Mesodermal cell (in vitro differentiated cells): ENCODE results near the gene TNFRSF9.
"Not testable (repeated sequence)": the region's sequence is repeated elsewhere in the genome, so short reads cannot be mapped to it uniquely, and the experiment has no call there.

Experiments used
- H3K27ac ChIP-seq: 2 replicates; pipeline ENCODE4 v1.7.0; 2013; ENCODE audit warnings: mild to moderate bottlenecking, low read depth, low read length, moderate library complexity; ENCODE audit not compliant: severe bottlenecking
- H3K36me3 ChIP-seq: 2 replicates; pipeline ENCODE4 v1.7.1; 2013; ENCODE audit warnings: mild to moderate bottlenecking, low read length, moderate library complexity; ENCODE audit not compliant: control insufficient read depth, insufficient read depth
- H3K4me1 ChIP-seq: one replicate; pipeline ENCODE4 v1.7.1; 2013; ENCODE audit warnings: mild to moderate bottlenecking, low read length; ENCODE audit not compliant: insufficient read depth, control insufficient read depth, poor library complexity, severe bottlenecking
- H3K4me3 ChIP-seq: 2 replicates; pipeline ENCODE4 v1.7.0; 2013; ENCODE audit warnings: low read length, control low read depth, mild to moderate bottlenecking; ENCODE audit not compliant: insufficient read depth, poor library complexity, severe bottlenecking; ENCODE audit errors: extremely low read depth
- H3K9me3 ChIP-seq: 2 replicates; pipeline ENCODE4 v1.7.1; 2013; ENCODE audit warnings: mild to moderate bottlenecking, low read length, moderate library complexity; ENCODE audit not compliant: control insufficient read depth
- WGBS, 2 experiments: methylation state at CpG; one replicate each; pipeline ENCODE4 v1.1.5; 2013; ENCODE audit warnings: missing lambda C conversion rate in 2 of 2; ENCODE audit not compliant: insufficient coverage in 2 of 2; 5-methylcytosine and 5-hydroxymethylcytosine counted together

Gene TNFRSF9

DNA sequence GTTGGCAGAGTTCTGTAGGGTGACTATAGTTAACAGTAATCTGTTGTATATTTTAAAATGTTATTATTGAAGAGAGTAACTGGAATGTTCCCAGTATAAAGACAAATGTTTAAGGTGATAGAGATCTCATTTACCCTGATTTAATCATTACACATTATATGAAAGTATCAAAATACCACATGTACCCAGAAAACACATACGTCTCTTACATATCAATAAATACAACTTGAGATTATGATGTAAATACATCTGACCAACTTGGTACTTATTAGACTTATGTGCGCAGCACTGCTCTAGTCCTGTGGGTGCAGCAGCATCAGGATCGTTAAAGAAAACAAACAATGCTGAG is 20.2 kb upstream of the TNFRSF9 start:
- peak overlapping the region; percentile 88 for H3K27ac ChIP-seq
- H3K36me3 ChIP-seq: peaks cover 32% of the 10 kb centered on the region
- 0% methylated on average over 2 of the region's 3 CpGs; no CpG with 5 or more reads in 1 of the 2 experiments for WGBS, 2 experiments
- H3K4me3 ChIP-seq: peak overlapping the region; percentile 86
- peaks cover 11% of the 10 kb centered on the region for H3K4me1 ChIP-seq
- H3K9me3 ChIP-seq: no peaks in the 10 kb centered on the region

DNA sequence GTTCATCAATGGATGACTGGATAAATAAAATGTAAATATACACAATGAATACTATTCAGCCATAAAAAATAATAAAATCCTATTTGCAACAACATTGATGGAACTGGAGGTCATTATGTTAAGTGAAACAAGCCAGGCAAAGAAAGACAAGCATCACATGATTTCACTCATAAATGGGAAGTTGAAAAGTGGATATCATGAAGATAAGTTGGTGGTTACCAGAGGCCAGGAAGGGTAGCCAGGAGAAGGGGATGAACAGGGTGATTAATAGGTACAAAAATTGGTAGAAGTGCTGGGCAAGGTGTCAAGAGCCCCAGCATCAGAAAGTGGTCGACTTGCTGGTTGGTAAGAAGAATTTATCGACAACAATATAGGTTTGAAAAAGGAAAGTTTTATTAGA is 19.5 kb upstream of the TNFRSF9 start:
- Histone ChIP-seq H3K4me3 (no peak overlapping the region), H3K27ac (no peak overlapping the region), H3K9me3 (no peaks in the 10 kb centered on the region), H3K36me3 (peaks cover 25% of the 10 kb centered on the region), H3K4me1 (peaks cover 11% of the 10 kb centered on the region)
- WGBS, 2 experiments: 94 to 100% methylated on average over 1 to 2 of the region's 2 CpGs

DNA sequence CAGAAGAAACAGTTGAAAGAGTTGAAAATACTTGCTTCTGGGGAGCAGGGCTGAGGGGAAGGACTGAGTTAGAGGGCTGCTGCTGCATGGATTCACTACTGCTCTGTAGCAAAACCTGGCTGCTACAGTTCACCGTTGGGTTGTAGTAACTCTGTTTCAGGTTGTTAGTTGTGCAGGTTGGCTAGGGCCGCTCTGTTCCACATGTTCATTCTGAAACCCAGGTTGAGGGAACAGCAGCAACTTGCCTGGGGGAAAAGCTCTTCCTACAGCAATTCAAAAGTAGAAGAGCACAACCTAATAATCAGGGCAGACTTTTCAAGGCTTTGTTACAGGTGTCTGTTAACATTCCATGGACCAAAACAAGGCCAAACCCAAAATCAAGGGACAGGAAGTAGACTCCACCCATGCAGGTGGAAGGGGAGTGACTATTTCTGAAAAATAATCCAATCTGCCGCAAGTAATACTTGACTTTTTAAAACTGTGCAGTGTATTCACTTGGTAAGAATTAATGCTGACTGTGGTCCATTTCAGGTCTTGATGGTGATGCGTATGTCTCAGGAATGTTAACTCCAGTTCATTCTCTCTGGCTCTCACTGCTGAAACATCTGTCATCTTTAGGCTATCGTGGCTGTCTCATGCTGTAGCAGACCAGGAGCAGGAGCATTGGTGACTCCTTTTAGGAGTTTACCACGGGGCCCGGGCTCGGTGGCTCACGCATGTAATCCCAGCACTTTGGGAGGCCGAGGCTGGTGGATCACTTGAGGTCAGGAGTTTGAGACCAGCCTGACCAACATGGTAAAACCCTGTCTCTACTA is 15.8 kb upstream of the TNFRSF9 start:
- Histone ChIP-seq H3K9me3 (no peaks in the 10 kb centered on the region), H3K4me1 (peaks cover 8% of the 10 kb centered on the region), H3K4me3 (no peak overlapping the region), H3K36me3 (no peaks in the 10 kb centered on the region), H3K27ac (no peak overlapping the region)
- WGBS, 2 experiments: 91 to 94% methylated on average over 10 of the region's 10 CpGs

DNA sequence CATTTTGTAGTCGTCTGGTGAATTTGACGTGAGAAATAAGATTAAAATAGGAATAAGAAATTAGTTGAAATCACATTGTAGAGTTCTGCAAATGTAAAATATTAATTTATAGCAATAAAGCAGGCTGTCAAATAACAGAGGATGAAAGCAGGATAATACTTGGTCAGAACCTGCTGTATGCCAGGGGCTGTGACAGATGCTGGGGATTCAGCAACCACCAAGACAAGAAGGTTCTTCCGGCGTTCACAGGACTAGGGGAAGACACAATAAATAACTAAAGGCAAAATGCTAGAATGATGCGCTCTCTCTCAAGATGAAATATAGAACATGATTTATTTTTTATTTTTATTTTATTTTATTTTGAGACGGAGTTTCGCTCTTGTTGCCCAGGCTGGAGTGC is 14.0 kb upstream of the TNFRSF9 start:
- no peaks in the 10 kb centered on the region for H3K36me3 ChIP-seq
- no peaks in the 10 kb centered on the region for H3K9me3 ChIP-seq
- H3K4me1 ChIP-seq: peaks cover 8% of the 10 kb centered on the region
- no peak overlapping the region for H3K4me3 ChIP-seq
- WGBS, 2 experiments: 87 to 100% methylated on average over 2 to 3 of the region's 7 CpGs
- H3K27ac ChIP-seq: no peak overlapping the region

DNA sequence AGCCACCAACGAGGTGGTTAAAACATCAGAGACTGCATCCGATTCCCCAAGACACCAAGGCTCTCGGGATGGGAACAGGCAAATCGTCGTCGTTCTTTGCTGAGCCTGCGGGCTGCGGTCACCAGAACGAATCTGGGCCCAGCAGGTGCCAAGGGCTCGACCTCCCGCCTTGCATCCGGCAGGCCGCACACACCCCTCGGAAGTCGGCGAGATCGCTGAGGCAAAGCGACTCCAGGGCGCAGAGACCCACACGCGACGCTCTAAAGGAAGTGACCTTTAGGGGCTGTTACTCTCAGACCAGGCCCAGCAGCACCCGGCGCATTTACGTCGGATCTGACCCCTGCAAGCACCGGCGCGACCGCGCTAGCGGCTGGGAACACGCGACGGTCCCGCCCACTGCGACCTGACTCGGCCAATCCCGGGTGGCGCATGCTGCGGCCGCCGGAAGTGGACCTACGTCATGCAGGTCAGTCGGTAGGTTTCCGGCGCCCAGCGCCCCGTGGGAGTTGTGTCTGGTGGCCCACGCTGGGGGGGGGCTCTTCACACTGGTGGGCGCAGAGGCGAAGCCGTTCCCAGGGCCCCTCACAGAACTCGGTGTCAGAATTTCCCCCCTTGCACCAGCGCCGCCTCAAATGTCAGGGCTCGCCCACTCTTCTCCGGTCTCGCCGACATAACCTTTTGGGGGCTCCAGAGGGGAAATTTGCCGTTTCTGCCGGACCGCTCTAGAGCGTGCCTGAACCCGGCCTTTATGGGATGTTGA is 13.4 kb upstream of the TNFRSF9 start:
- Histone ChIP-seq H3K27ac (no peak overlapping the region), H3K9me3 (no peaks in the 10 kb centered on the region), H3K4me1 (peaks cover 11% of the 10 kb centered on the region), H3K4me3 (peak overlapping the region; percentile 5), H3K36me3 (no peaks in the 10 kb centered on the region)
- WGBS, 2 experiments: 86 to 92% methylated on average over 61 to 65 of the region's 65 CpGs

DNA sequence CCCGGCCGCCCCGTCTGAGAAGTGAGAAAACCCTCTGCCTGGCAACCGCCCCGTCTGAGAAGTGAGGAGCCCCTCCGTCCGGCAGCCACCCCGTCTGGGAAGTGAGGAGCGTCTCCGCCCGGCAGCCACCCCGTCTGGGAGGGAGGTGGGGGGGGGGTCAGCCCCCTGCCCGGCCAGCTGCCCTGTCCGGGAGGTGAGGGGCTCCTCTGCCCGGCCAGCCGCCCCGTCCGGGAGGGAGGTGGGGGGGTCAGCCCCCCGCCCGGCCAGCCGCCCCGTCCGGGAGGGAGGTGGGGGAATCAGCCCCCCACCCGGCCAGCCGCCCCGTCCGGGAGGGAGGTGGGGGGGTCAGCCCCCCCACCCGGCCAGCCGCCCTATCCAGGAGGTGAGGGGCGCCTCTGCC is 12.2 kb upstream of the TNFRSF9 start:
- not testable (repeated sequence) for H3K27ac ChIP-seq, H3K9me3 ChIP-seq, H3K4me3 ChIP-seq, H3K36me3 ChIP-seq
- H3K4me1 ChIP-seq: peaks cover 13% of the 10 kb centered on the region
- 100% methylated on average over 2 of the region's 30 CpGs; no CpG with 5 or more reads in 1 of the 2 experiments for WGBS, 2 experiments

DNA sequence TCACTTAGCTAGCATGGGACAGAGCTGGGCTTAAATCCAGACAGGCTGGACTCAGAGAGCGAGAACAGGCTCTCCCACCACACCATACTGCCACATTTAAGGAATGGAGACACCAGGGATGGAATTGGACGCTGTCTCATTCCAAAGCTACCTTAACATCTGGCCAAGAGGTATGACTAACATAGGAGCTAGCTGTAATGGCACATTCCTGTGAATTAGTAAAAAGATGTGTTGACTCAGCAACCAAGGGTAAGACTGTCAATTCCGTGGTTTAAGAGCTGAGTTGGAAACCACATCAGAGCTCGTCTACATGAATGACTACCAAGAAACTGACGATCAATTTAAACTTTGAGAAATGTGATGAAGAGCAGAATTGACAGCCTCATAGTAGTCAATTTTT is 8.3 kb upstream of the TNFRSF9 start:
- no peak overlapping the region for H3K4me3 ChIP-seq
- H3K36me3 ChIP-seq: no peaks in the 10 kb centered on the region
- no peak overlapping the region for H3K27ac ChIP-seq
- peaks cover 5% of the 10 kb centered on the region for H3K4me1 ChIP-seq
- H3K9me3 ChIP-seq: no peaks in the 10 kb centered on the region
- WGBS, 2 experiments: 82 to 84% methylated on average over 4 to 5 of the region's 5 CpGs

DNA sequence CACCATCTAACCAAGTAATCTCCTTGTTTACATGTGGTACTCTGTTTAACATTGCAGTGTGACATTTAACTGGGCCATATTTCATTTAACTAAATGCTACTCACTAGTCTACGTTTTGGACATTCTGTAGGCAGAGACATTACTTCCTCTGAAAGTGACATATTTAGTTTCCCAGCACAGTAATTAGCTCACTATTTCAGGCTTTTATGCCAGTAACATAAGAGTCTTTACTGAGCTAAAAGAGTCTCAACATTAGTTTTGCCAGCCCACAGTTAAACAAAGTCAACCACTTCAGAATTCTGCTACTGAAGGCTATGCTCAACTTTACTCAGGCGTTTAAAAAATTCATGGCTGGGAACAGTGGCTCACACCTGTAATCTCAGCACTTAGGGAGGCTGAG is 2.6 kb upstream of the TNFRSF9 start:
- Histone ChIP-seq H3K27ac (no peak overlapping the region), H3K36me3 (no peaks in the 10 kb centered on the region), H3K4me3 (no peak overlapping the region), H3K4me1 (peaks cover 12% of the 10 kb centered on the region), H3K9me3 (no peaks in the 10 kb centered on the region)
- WGBS, 2 experiments: 83 to 85% methylated on average over 1 of the region's 2 CpGs

DNA sequence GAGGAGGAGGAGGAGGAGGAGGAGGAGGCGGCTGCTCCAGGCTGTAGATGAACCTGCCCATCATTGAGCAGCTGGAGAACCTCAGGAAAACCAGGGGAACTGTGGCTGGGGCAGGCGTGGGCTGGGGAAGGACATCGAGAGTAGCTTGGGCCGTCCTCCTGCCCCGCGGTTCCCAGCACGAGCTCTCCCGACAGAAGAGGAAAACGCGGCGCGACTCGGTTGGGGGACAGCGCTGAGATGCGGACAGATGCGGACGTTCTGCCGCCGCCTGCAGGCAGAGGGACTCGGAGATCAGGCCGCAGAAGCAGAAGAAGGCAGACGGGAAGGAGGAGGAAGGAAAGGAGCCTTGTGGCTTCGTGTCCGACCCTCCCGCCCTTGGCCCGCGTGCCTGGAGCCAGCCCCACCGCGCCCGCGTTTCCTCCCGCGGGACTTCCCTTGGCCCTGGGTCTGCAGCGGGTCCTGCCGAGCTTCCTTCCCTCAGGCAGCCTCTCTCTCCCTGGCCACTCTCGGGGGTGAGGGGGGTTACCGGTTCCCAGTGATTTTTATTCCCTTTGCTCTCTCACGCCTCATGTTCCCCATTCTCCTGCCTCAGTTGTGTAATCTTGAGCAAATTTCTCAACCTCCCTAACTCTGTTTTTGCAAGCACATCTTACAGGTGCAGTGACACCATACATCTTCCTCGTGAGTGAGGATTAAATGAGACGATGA is 1.7 kb upstream of the TNFRSF9 start:
- no peak overlapping the region for H3K4me3 ChIP-seq
- 9 to 15% methylated on average over 31 to 34 of the region's 40 CpGs for WGBS, 2 experiments

DNA sequence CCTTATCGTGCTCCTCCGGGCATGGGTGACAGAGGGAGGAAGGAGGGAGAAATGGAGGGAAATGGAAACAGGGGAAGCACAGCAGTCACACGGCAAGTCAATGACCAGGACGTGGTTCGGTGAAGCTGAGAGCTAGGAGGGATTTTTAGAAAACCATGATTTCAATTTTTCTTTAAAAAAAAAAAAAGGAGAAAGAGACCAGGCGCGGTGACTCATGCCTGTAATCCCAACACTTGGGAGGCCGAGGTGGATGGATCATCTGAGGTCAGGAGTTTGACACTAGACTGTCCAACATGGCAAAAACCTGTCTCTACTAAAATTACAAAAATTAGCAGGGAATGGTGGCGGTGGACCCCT is 776 bp upstream of the TNFRSF9 start:
- WGBS, 2 experiments: 80 to 90% methylated on average over 4 to 6 of the region's 9 CpGs
- Histone ChIP-seq H3K9me3 (no peaks in the 10 kb centered on the region), H3K36me3 (no peaks in the 10 kb centered on the region), H3K27ac (no peak overlapping the region), H3K4me3 (no peak overlapping the region), H3K4me1 (peaks cover 12% of the 10 kb centered on the region)

More for the DNA sequence above, 1.7 kb upstream of the TNFRSF9 start:
- Histone ChIP-seq H3K36me3 (no peaks in the 10 kb centered on the region), H3K4me1 (peaks cover 12% of the 10 kb centered on the region), H3K9me3 (no peaks in the 10 kb centered on the region), H3K27ac (no peak overlapping the region)
